NCI-H187 treated with DMSO at 0.1 percent for 48 hours (cell line): ENCODE data around the gene UBE2E1.
"Not testable (repeated sequence)": the region's sequence is repeated elsewhere in the genome, so short reads cannot be mapped to it uniquely, and the experiment has no call there.

Source experiments
- DNase-seq: peaks from one replicate; lab custom pipeline; 2025; lab: John Stamatoyannopoulos, UW

UBE2E1 gene

DNA sequence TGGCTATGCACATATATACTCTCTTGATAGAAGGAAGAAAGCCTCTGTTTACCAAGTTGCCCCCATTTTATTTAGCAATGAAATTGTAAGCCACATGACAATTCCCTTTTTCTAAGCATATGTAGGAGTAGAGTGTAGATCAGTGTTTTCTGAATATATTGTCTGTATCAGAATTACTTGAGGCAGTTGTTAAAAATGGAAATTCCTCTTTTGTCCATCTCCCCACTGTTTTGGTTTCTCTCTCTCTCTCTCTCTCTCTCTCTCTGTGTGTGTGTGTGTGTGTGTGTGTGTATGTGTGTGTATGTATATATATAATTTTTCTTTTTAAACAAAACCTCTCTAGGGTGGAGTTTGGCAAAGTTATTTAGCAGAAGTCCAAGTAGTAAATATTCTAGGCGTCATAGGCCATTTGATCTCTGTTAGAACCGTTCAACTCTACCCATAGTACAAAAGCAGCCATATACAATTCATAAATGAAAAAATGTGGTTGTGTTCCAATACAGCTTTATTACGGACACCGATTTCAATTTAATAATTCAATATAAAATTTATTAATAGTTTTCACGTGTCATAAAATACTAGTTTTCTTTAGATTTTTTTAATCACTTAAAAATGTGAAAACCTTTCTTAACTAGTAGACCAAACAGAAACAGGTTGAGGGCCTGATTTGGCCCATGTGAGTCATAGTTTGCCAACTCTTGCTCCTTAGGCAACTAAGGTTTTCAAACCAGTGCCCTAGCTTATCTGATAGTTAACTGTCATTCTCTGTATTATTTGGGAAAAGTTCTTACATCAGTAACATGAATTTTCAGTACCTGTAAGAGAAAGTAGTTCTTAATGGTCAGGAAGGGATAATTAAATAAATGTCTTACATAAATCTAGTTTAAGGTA, 39.8 kb downstream of the UBE2E1 start:
- no peak for DNase-seq

DNA sequence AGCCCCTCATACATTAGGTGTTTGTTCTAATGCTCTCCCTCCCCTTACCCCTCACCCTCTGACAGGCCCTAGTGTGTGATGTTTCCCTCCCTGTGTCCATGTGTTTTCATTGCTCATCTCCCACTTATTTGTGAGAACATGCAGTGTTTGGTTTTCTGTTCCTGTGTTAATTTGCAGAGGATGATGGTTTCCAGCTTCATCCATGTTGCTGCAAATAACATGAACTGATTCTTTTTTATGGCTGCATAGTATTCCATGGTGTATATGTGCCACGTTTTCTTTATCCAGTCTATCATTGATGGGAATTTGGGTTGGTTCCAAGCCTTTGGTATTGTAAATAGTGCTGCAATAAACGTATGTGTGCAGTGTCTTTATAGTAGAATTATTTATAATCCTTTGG, 43.7 kb downstream of the UBE2E1 start:
- not testable (repeated sequence) for DNase-seq

DNA sequence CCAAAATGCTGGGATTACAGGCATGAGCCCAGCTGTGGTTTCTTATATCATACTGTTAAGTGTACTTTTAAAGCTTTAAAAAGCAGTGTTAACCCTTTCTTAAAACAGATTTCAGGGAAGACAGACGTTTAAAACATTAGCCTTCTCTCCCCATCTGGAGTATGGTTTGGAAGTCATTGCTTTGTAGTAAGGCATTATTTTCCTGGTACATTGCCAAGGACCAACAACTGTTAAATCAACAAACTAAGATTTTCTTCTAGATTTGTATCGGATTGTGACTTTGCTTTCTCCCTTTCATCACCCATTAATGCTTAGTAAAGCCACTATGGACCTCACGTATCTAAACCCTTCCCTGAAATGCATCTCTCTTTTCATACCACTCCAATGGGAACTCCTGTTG, 50.5 kb downstream of the UBE2E1 start:
- no peak for DNase-seq

DNA sequence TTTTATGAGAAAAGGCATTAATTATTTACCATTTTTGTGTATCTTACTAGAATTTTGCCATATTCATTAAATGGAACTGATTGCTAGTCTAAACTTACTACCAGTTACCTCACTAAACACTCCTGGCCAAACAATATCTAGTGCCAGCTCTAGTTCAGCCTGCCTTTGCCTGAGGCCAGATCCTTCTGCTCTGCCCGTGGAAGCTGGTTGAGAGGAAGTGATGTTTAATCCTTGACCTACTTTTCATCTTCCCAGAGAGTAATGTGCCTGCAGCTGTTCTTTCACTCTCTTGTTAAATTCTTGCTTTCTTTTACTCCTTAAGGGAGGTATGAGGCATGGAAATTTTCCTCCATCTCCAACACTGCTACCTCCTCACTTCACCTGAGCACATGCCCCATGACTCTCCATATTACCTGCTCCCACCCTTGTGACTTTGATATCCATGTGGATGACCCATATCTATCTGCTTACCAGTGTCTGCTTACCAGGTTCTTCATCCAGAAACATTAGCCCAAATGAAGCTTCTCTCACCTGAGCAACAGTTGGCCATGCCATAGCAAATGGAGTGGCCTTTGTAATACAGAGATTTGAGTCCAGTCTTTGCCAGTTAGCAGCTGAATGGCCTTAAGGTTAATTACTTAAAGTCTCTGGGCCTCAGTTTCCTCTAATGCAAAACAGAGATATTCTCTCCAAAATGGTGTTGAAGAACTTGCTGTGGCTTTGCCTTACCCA, 53.4 kb downstream of the UBE2E1 start:
- no peak for DNase-seq

DNA sequence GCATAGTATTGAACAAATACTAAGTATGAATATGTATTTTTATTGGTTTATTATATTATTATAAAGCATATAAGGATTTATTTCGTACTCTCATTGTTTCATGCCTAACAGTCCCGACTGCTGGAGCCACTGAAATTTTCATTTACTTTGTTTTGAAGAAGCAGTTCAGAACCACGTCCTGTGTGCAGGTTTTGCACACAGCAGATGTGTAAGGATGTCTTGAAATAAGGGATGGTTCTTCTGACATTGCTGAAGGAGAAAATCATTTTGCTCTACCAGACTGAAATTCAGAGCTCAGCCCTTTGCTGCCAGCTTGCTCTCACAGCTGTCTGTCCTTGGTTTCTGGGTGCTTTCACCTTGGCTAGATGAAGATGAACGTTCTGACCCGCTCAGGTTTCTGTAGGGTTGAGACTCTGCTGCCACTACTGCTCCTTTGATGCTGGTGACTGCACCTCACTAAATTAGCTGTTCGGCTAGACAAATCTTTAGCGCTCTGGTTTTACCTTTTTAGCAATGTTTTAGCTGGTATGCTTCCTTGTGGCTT, 54.2 kb downstream of the UBE2E1 start:
- DNase-seq = no peak

DNA sequence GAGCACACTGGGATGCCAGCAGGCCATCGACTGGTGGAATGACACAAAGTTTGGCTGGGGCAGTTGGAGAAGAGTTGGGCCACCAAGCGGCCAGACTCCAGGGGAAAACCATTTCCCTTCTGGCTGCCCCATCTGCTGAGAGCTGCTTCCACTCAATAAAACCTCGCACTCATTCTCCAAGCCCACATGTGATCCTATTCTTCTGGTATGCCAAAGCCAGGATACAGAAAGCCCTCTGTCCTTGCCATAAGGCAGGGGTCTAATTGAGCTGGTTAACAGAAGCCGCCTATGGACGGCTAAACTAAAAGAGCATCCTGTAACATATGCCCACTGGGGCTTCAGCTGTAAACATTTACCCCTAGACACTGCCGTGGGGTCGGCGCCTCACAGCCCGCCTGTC, 55.9 kb downstream of the UBE2E1 start:
- DNase-seq = no peak

DNA sequence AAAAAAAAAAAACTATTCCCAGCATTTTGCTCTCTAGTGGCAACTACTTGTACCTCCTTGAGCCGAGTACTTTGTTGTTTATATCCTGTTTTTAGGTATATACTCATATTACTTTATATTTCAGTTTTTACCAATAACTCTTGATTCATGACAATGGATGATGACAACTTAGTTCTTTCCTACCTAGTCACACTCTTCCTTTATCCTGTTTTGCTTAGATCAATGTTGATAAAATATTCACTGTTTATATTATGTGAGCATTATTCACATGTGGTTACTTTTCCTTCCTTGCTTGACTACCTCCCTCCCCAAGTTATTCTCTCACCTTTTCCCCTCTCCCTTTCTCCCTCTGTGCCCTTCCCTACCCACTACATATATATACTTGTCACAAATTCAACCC, 57.3 kb downstream of the UBE2E1 start:
- no peak for DNase-seq

DNA sequence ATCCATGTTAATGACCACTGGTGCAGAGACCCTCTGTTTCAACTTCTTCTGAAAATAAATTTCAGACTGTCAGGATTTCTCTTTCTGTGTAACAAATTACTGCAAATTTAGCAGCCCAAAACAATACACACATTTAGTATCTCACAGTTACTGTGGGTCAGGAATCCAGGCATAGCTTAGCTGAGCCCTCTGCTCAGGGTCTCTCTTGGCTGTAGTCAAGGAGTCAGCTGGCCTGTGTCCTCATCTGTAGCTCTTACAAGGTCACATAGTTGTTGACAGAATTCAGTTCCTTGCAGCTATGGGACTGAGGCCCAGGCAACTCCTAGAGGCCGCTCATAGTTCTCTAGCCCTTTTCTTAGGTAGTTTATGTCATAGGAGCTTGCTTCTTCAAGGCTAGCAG, 59.2 kb downstream of the UBE2E1 start:
- no peak for DNase-seq

DNA sequence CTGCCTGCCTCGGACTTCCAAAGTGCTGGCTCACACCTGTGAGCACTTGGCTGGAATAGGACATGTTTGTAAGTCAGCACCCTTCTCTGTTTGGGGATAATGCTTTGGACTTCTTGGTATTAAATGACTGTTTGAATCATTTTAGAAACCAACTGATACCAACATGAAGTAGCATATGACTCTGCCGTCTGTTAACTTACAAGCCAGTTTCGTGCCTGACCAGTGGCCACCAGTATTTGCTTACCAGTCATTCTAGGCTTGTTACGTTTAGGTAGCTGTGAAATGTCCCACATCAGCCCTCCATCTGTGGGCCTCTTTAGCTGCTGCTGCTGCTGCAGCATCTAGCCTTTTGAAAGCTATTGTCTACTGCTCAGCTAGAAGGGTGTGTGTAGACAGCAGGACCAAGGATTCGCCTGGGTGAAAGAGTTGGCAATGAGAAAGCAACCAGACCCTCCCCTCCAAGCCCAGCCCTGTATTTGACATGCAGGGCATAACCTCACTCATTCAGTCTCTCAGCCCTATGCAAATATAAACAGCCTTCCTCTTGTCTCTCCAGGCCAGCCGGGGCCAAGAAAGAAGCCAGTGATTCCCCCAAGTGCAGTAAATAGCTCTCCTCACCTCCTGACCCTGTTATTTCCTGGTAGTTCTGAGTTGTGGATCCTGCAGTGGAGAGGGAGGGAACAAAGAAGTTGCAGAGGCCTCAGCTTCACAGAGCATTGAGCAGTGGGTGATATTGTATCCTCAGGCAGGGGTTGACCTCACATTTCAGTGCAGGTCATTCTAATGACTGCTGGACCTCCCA, 60.0 kb downstream of the UBE2E1 start:
- no peak for DNase-seq

DNA sequence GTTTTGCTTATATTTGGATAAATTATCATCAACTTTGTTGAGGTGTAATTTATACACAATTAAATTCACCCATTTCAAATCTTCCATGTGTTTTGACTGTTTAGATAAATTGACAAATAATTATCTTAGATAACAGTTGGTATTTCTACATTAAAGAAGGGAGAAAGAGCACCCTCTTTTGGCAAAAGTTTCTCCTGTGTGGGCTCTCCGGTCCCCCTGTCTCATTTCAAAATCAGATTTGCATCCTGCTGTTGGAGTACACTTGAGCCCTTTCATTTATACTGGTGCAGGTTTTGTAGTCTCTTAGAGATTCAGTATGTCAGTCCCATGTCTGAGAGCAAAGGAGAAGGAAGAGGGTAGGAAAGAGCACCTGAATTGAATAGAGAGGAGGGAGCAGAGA, 61.6 kb downstream of the UBE2E1 start:
- no peak for DNase-seq

DNA sequence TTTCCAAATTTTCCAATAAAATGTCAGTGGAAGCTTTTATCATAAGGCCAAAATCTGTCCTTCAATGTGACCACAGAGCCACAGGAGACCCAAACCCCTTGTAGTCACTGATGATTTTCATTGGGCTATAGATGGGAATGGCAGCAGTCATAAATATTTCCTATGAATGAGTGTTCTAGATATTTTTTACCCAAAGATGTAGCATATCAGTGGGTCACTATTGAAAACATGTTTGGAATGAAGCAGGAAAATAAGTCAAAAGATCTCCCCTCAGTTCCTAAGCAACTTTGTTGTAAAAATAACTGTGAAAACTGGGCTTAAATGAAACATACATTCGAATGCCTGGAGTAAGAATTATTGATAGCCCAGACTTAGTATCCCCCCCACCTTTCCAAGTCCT, 62.1 kb downstream of the UBE2E1 start:
- DNase-seq = no peak

DNA sequence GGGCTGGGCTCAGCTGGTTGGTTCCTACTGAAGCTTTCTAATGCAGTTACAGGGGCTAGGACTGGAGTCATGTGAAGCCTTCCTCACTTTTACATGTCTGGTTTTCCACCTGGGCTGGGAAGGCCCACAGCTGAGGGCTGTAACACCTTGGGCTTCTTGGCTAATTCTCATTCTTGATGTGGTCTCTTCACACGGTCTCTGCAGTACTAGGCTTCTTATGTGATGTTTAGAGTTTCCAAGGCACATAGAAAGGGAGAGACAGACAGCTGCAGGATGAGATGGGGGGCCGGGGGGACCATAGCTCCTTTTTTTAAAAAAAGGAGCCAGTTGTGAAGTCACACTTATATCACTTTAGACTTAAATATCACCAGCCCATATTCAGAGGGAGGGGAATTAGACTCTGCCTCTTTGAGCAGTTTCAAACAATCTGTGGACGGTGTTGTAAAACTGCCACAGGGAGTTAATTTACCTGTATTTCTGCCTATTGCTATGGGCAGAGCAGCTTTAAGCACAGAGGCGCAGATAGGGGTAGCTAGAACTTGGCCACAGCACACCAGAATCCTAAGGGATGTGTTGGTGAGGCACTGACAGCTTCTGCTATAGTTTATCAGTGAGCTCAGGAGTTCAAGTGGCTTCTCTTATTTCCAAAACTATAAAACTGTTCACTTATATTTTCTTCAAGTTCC, 64.4 kb downstream of the UBE2E1 start:
- no peak for DNase-seq

DNA sequence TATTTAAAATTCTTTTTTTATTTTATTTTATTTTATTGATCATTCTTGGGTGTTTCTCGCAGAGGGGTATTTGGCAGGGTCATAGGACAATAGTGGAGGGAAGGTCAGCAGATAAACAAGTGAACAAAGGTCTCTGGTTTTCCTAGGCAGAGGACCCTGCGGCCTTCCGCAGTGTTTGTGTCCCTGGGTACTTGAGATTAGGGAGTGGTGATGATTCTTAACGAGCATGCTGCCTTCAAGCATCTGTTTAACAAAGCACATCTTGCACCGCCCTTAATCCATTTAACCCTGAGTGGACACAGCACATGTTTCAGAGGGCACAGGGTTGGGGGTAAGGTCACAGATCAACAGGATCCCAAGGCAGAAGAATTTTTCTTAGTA, 64.9 kb downstream of the UBE2E1 start:
- not testable (repeated sequence) for DNase-seq

DNA sequence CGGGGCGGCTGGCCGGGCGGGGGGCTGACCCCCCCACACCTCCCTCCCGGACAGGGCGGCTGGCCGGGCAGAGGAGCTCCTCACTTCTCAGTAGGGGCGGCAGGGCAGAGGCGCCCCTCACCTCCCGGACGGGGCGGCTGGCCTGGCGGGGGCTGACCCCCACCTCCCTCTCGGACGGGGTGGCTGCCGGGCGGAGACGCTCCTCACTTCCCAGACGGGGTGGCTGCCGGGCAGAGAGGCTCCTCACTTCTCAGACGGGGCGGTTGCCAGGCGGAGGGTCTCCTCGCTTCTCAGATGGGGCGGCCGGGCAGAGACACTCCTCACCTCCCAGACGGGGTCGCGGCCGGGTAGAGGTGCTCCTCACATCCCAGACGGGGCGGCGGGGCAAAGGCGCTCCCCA, 65.6 kb downstream of the UBE2E1 start:
- DNase-seq = not testable (repeated sequence)

DNA sequence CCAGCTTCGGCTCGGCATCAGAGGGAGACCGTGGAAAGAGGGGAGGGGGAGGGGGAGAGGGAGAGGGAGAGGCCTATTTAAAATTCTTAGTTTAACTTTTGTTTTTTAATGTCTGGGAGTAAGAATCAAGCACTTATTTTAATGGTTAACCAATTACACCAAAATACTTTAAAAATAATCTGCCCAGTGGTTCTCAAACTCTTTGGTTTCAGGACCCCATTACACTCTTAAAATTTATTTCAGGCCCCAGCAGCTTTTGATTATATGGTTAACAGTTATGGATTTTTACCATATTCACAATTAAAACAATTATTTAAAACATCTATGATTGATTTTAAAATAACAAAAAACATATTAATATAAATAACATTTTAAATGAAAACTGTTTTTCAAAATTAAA, 66.6 kb downstream of the UBE2E1 start:
- DNase-seq = no peak

DNA sequence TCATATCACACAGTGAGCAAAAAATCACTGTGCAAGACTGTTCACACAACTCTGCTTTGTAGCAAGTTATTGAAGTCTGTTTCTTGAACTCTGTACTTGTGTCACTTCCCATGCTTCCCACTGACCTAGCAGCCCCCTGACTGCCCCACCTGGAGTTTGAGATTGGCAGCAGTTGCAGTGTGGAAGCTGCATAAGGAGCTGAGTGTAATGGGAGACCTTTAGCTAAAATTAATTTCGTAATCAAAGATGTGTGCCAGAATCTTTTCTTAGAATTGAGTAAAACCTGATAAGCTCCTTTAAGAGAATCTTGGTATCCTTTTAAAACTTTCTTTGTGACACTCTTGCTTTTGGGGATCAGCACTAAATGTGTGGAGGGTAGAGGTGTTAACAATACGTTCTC, 68.2 kb downstream of the UBE2E1 start:
- DNase-seq = no peak

DNA sequence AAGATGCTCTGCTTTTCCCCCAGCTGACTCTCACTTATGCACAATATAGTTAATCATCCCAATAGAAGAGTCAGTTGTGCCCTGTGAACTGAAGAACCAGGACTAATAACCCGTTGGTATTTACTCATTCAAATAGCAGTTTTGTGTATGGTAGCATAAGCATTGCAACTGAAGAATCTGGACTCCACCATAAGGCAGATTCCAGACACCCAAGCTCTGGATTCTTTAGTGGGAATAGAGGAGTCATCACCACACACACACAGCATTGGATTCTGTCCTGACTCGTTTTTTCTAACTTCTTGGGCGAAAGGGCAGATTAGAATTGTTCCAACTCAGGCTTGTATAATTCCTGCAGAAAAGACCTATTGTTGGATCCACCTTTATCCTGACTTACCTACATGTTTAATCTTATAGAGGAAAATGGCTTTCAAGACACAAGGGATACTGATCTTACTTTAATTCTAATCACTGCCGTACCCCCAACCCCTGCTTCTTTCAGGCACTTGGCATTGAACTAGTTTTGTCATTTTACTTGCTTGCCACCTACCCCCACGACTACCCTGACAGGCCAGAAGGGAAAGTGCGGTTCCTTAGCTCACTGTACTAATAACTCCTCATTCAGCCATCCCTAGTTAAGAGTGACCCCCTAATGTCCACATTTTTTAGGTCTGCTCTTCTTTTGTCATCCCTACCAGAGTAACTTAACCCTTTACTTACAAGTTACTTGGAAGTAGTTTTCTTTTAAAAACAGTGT, 68.8 kb downstream of the UBE2E1 start:
- no peak for DNase-seq

DNA sequence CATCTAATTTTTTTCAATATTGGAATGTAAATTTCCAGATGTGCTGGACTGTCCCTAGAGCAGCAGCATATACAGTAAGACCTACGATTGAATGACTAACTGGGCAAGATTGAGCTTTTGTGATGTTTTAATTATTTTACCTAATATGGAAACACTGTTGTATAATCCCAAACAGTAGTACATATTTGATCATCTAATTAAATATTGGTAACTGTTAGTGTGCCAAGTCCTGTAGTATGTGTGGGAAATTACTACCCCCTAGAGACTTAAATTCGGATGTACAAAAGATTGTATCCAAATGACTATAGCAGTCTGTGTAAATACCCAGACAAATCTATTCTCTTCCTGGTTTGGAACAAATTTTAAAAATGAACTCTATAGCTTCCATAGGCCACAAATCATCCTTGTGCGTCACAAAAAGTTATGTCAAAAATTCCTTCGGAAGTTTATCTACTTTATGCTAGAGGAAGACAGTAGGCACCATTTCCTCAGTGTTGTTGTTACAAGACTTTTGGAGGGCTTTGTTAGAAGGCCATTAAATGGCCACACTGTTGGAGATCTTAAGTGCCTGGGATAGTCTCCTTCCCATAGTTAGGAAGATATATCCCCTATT, 69.5 kb downstream of the UBE2E1 start:
- DNase-seq = no peak

DNA sequence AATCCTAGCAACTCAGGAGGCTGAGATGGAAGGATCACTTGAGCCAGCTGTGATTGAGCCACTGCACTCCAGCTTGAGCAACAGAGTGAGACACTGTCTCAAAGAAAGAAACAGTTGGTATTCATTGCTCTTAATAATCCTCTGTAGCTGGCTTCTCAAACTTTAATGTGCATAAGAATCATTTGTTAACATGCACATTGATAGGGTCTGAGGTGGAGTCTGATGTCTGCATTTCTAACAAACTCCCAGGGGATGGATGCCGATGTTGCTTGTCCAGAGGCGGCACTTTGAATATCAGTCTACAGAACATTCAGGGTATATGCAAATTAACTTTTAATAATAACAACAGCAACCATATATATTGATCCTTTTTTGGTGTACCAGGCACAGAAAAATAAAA, 71.2 kb downstream of the UBE2E1 start:
- DNase-seq = no peak

DNA sequence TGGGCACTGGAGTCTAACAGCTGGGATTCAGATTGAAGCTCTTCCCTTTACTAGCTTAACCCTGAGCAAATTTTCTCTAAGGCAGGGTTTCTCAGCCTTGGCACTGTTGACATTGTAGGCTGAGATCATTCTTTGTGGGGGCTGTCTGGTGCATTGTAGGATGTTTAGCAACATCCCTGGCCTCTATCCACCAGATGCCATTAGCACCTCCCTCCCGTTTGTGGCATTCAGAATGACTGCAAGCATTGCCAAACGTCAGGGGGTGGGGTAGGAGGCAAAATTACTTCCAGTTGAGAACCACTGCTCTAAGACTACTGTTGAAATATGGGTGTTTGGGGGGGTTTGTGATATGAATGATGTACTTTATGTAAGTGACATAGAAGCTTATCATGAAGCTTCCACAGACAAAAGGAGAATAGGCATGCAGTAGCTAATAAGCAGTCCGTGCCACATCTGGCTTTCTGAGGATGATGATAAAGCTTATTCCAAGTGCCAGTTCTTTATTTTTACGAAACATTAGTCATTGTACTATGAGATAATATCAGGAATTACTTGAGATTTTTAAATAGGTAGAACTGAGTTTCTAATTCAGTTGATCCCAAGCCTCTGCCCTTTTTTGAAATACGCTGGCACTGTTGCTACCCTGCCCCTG, 71.7 kb downstream of the UBE2E1 start:
- DNase-seq = no peak
